Pulmonary artery endothelial cell (primary cell): ENCODE data around the gene ARHGAP26. TPM values are rescaled to one million over a fixed set of nuclear protein-coding genes. Genes with fewer than 3 reads are reported as not detected.

Experiments used
- DNase-seq: peaks from one replicate; pipeline ENCODE4 v3.0.0-alpha.2; 2011; ENCODE audit warnings: low read depth, low spot score
- total RNA-seq: library from RNA; depleted of rRNA; stranded (reverse); fragments of >200 nt; gene quantifications from 2 replicates; pipeline ENCODE4 v1.2.3, GENCODE V29; 2014

Gene ARHGAP26
- total RNA-seq, 1 donor from 2014 or later: 6.8 TPM

DNA sequence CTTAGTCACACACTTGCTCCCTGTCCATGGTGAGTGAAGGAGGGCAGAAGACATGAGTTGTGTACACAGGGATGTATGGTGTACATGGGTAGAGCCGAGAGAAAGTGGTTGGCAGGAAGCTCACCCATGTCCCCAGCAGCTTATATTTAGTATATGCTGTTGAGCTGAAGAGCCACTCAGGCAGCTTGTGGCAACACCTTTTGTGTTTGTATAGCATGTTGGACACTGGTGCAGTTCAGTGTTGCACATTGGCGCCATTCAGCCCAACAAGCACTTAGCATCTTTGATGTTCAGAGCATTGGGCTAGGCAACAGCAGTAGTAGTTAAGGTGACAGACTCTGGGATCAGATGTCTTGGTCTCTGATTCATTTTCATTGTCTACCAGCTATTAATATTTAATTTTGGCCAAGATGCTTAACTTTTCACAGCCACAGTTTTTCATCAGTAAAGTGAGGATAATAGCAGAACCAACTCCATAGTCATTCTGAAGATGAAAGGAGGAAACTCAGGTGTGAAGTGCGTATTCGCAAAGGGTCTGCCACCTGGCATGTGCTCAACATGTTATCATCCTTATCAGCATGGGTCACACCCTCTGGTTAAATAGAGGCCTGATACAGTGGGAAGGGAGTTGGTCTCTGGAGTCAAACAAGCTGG lies 448.5 kb downstream of the ARHGAP26 start:
- DNase-seq: no peak

DNA sequence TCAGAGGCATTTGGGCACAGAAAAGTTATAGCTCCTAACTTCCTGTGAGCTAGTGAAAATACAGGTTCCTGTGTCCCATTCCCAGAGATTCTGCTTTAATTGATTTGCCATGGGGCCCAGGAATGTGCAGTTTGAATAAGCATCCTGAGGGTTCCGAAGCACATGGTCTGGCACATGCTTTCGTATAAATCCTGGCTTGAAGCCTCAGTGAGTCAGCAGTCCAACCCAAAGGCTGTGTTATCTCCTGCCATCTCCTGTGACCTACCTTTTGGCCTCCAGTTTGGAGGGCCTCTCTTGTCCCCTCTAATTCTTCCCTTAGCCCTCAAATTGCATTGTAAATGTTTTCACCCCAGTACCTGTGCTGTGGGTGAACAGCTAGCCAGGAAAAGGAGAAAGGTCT lies 449.5 kb downstream of the ARHGAP26 start:
- DNase-seq: no peak

DNA sequence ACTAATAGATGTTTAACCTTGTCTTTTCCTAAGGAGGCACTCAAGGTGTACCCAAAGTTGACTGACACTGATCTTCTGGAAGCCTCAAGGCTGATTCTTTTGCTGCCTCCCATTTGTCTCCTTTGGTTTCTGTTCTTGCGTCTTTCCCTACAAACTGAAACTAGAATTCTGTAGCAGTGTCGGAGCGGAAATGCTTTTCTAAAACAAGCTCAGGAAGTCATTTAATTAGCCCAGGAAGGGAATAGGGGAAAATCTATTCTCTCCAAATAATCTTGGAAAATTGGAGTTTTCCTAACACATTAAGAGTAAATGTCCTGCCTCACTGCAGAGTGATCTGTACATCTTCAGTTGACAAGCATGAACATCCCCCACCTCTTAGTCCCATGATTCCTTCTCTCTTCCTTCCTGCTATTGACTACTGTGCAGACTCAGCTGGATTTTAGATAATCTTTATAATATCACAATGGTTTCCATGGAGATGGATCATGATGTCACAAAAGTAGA lies 450.6 kb downstream of the ARHGAP26 start:
- no peak for DNase-seq

DNA sequence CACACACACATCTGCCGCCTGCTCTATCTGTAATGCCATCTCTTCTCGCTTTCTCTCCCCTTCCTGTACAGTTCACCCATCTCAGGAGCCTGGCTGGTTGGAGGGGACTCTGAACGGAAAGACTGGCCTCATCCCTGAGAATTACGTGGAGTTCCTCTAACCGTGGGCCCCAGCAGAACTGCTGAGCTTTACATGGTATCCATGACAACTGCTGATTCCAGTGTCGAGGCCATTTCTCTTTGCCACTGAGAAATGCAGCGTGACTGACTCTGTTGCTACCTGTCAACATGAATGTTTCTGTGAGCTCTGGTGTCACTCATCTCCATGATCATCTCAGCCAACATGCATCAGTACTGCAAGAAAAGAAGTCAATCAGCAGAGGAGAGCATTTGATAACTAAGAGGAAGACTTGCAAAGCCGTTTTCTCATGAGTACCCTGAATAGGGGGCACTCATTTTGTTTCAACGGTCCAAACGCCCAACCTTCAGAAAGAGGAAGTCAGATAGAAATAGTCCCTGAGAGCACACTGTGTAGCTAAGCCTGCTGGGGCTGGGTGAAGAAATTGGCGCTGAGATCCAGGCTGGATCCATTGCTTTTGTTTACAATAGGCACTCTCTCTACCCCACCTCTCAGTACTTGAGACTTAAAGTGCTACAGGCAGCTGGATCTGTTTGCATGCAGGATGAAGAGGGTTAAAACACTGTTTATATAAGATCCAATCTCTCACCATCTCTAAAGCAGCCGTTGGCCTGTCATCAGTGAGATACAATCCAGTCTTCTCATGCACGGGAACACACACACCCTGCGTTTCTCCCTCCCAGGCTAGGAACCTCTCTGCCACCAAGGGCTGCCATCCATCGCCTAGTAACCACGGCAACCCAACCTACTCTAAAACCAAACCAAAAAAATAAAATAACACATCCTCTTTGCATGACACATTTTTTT lies 452.4 kb downstream of the ARHGAP26 start:
- DNase-seq: no peak

DNA sequence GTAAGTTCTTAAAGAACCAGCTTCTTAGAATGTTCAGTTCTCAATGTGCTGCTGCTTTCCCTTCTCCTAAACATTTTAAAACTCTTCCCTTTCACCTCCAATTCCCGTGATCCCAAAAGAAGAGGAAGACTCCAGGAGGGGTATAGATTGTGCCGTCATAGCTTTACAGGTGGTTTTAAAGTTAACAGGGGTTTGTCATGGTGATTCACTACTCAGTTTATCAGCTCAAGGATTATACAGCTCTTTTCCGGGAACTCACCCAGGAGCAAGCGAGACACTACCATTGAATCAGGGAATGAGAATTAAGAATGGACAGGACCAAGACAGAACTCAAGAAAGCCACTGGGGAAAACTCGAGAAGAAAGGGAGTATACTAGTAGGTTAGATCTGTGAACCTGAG lies 454.5 kb downstream of the ARHGAP26 start:
- DNase-seq: no peak

DNA sequence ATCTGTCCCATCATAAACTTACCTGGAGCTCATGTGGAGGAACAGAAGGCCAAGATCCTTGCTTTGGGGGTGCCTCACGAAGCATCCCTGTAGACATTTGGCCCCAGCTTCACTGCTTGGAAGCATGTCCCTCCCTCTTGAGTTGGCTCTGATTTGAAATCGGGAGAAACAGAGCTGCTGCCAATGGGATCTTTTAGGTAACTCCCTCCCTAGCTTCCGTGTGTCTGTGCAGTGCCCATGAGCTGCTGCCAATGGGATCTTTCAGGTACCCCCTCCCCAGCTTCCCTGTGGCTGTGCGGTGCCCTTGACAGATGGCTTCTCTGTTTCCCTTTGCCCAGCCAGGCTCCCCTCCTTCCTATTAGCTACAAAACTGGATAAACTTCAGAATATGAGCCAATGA lies 455.3 kb downstream of the ARHGAP26 start:
- DNase-seq: no peak

DNA sequence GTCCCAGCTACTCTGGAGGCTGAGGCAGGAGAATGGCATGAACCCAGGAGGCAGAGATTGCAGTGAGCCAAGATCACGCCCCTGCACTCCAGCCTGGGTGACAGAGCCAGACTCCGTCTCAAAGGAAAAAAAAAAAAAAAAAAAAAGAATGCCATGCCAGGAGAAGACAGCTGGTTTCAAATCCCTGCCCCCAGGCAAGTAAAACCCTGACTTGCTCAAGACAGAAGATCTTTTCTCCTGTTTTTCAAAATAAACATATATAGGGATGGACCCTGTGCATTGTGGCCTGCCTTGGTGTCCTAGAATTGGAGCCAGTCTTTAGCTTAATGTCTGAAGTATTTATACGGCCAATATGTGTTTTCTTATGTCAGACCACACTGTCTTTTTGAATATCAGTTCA lies 456.2 kb downstream of the ARHGAP26 start:
- DNase-seq: no peak

DNA sequence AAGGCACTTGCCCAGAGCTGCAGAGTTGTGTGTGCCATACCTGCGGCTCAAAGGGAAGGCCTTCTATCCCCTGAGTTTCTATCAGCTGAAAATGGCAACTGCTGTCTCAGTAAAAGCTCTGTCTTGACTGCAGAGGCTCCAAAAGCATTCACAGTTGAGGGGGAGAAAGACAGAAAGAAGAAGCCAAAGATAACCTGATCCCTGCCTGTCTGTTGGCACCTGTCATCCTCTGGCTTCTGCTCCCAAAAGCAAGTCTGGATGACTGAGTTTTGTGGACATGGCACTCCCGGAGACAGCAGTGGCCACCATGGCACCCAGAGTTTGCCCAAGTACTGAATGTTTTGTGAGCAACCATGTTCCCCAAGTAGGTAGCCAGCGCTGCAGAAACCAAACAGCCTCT lies 456.7 kb downstream of the ARHGAP26 start:
- no peak for DNase-seq

DNA sequence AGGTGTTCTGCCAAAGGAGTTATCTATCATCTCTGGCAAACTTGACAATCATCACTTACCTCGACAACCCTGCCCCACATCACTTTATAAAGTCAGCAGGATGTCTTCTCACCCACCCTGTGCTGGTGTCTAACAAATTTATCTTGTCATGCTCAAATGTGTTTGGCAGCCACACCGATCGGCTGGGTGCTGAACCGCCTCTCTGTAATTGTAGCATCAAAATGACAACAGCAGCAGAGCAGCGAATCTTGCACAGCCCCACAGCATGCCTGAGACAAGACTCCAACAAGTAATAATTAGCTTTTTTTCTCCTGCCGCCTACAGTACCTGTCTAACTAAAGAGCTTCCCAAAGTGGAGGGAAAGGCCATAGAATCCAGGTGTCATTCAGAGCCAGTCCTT lies 457.1 kb downstream of the ARHGAP26 start:
- DNase-seq: no peak

DNA sequence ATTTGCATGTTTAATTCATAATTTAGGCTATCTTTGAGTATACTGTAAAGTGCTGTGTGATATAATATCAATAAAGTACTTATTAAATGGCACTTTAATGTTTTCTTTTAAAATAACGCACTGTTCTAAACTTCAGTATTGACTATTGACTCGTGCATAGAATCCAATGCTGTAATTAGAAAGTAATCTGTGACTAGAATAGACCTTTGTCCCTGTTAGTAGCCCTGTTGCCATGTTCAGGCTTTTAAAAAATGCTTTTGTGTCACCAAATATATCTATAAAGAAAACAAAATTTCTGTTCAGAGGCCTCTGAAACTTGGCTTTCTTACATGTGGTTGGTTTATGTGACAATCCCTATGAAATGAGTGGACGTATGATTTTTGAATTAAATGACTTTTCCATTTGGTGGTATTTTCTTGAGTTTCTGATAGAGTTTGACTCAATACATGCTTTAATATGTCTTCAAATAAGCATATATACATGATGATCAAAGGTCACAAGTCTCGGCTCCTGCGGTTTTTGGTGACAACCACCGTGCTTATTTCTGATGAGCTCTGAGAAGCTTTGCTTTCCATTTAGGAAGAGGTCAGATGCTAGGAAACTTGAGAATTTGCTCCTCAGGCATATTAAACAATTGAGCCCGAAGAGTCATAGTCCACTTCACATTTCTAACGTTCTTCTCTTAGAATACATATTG lies 458.6 kb downstream of the ARHGAP26 start:
- DNase-seq: no peak

DNA sequence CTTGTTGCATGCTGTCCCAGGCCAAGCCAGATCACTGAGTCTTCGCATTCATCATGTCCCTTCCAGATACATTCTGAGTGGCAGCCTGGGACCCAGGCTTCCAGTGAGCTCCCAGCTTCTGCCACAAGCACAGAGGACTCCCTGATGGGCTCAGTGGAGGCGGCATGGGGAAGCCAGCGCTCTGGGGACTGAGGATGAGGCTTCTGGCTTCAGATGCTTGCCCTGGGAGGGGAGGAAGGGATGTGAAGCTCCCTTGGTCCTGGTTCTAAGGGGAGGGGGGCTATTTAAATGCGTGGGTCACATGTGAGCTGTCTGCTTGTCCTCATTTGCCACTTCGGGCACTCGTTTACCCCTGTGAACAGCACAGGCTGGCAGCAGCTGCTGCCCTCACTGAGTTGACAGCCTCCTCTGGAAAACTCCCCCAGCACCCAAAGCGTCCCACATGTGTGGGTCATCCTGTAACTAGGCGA lies 459.3 kb downstream of the ARHGAP26 start:
- DNase-seq: no peak

DNA sequence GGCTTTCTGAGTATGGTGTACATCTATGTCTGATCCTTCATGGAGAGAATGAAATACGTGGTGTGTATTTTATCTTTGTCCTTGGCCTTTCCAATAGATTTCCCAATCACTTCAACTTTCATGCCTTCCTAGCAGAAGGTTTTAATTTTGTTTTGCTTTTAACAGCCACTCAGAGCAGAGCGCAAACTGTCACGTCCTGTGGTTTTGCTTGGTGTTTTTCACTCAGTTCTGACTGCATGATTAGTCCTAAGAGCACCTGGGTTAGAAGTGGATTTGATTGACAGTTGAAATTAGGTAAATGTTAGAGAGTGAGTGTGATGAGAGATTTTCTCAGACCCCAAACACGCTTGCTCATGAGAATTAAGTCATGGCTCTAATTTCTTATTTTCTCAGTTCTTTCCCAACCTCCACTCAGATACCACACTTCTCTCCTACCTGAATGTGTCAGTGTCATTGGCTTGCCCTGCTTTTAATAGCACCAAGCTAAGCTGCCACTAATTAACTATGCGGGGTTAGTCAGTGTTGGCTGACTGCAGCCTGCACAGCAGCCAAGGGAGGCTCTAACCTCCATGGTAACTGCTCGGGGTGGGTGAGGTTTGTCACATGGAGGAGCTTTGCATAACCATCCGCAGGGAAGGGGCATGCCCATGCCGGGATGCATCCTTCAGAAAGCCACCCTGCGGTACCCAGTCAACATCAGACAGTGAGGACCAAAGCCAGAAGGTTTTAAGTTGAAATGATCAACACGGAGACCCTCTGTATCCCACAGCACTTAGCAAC lies 459.9 kb downstream of the ARHGAP26 start:
- no peak for DNase-seq

DNA sequence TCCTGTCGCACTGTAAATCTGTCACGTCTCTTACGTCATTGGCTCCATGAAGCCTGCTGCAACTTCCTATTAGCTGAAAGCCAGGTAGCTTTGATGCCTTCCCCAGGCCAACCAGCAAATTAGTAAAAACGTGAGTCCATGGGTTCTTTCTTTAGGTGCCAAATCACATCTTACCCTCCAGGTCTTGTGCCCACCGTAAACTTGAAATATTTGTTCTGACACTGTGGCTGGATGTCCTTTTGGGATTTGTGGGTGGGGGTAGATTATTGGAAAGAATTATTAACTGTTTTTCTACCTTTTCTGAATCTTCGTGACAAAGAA lies 460.5 kb downstream of the ARHGAP26 start:
- no peak for DNase-seq

DNA sequence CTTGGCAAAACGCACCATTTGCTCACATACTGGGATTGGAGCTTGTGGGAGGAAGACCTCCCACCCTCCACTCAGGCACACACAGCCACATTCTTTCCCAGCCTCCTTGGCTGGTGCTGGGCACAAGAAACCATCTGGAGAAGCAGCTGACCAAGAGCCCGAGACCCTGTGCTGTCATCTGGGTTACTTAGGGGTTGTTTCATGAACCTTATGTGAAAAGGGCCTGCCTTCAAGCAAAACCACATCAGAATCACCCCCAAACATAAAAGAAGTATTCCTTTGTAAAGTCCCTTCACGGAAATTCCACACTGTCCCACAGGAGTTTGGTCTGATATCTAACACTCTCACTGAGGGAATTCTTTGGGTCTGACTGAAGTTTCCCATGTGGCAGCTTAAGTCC lies 461.2 kb downstream of the ARHGAP26 start:
- DNase-seq: no peak

DNA sequence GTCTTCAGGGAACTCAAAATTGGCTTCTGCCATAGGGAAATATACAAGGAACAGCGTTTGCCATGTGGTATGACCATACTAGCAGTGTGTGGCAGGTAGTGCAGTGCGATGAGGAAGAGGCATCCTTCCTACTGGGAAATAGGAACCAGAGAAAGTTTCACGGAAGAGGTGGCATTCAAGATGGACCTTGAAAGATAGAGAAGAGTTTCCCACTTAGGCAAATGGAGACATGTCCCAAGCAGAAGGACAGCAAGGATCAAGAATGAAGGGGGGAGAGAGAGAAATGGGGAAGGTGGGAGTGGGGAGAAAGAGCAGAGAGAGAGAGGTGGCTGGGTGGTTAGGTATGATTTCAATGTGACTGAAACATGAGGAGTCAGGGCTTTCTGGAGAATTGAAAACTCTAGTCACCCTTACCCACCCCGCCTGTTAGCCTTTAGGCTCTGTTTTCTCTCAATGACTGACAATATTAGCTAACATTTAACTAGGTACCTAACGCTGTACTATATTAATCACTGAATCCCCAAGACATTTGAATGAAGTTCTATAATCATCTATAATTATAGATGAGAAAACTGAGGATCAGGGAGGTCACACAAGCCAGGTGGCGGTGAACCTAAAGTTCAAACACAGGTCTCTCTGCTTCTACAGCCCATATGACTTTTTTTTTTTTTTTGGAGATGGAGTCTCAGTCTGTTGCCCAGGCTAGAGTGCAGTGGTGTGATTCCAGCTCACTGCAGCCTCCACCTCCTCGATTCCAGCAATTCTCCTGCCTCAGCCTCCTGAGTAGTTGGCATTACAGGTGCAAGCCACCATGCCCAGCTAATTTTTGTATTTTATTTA lies 462.0 kb downstream of the ARHGAP26 start:
- no peak for DNase-seq

DNA sequence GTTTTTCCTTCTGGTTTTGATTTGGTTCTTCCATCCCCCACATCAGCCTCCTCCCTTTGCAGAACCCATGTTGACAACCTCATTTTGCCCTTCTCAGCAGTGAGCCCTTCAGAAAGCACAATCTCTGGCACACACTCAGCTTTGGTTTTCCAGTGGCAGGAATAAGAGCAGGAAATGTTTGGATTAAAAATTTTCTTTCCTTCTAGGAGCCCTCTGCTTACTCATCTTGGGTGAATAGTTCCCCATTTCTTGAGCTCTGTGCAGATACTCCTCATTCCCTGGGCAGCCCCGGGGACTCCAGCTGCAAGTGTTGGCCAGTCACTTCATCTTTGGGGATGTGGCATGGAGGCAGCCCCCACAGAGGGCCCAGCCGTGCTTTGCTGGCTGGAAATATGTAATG lies 462.9 kb downstream of the ARHGAP26 start:
- no peak for DNase-seq

DNA sequence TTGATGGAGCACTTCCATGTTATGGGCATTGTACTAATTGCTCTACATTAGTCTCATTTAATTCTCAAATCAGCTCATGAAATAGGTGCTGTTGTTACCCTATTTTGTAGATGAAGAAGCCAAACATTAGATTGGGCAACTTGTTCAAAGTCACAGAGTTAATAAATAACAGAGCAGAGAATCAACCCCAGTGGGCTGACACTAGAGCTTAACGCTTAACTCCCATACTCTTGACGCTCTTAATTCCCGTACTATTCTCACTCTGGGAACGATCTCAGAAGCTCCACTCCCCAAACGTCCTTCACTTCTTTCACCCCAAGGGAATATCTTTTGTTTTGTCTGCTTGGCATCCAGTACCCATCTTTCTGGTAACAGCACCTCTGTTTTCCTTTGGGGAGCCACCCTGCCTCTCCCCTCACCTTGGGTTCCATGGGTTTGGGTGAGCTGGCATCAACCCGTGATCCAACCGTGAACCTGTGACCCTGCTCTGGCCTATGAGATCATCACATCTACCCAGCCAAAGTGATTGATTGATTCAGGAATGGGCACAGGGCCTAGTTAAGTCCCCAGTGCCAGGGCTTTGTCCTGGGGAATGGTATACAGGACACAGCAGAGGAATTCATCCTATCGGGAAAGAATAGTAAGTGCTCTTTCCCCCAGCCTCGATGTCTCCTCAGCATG lies 464.1 kb downstream of the ARHGAP26 start:
- DNase-seq: no peak

DNA sequence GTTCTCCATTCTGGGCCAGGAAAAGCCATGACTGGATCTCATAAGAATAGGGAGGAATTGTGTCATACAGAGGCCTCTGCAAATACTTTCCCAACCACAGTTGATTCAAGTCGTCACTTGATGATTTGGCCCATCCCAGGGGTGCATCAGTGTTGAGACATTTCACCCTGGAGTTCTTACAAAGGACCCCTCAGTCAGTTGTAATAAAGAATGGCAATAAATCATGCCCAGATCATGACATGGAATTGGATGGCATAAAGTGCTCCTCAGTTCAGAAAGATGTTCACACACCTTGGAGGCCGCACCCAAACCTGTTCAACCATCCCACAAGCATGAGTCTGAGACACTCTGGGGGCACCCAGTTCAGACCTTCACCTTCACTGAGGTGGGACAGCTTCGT lies 465.2 kb downstream of the ARHGAP26 start:
- no peak for DNase-seq

DNA sequence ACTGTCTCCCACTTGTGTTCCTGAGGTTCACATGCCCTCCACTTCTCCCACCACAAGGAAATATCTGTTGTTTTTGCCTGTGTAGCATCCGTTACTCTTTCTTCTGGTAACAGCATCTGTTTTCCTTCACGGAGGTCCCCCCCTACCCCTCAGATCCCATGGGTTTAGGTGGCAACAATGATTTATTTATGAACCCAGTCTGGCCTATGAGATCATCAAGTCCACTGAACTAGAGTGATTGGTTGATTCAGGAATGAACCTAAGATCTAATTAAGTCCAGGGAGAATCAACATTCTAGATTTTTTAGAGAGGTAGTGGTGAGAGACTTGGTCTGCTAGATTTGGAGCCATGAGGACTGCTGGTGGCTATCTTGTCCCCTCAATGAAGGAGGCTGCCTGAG lies 466.5 kb downstream of the ARHGAP26 start:
- DNase-seq: no peak

DNA sequence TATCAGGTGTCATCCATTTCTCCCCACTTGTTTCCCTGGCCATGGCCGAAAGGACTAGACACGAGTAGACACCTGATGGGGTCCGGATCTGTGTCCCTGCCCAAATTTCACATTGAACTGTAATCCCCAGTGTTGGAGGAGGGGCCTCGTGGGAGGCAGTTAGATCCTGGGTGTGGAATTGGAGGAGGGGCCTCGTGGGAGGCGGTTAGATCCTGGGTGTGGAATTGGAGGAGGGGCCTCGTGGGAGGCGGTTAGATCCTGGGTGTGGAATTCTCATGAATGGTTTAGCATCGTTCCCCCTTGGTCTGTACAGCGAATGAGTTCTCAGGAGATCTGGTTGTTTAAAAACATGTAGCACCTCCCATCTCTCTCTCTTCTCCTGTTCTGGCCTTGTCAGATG lies 467.5 kb downstream of the ARHGAP26 start:
- no peak for DNase-seq
